GM19023 (cell line): ENCODE measurements around the gene ZNF92.
"Not testable (repeated sequence)": the region's sequence is repeated elsewhere in the genome, so short reads cannot be mapped to it uniquely, and the experiment has no call there.

ENCODE experiments used
- ATAC-seq: cut with Tn5 transposase; IDR thresholded peaks from one replicate; pipeline ENCODE4 v1.9.1; 2021; ENCODE audit warnings: mild to moderate bottlenecking, moderate library complexity; ENCODE audit not compliant: unreplicated experiment

Gene ZNF92

GRCh38 chr7:65423286-65423685 is 49.6 kb downstream of the ZNF92 start:
- ATAC-seq, result not testable (repeated sequence)

- ATAC-seq, result no peak
These were observed 56.1 kb downstream of the ZNF92 start for GRCh38 chr7:65429642-65430343.

GRCh38 chr7:65430344-65431186 is 56.9 kb downstream of the ZNF92 start:
- ATAC-seq, result no peak

GRCh38 chr7:65434307-65434706 is 60.7 kb downstream of the ZNF92 start:
- no peak for ATAC-seq

- ATAC-seq, result no peak
These were observed 62.5 kb downstream of the ZNF92 start for GRCh38 chr7:65436163-65436562.

GRCh38 chr7:65438598-65438997 is 64.9 kb downstream of the ZNF92 start:
- no peak for ATAC-seq

GRCh38 chr7:65441010-65441409 is 67.4 kb downstream of the ZNF92 start:
- ATAC-seq, result no peak

GRCh38 chr7:65444205-65444842 is 70.7 kb downstream of the ZNF92 start:
- ATAC-seq, result no peak

- no peak for ATAC-seq
These were observed 71.5 kb downstream of the ZNF92 start for GRCh38 chr7:65444899-65445823.

GRCh38 chr7:65447041-65447440 is 73.4 kb downstream of the ZNF92 start:
- ATAC-seq, result not testable (repeated sequence)

- no peak for ATAC-seq
These were observed 75.3 kb downstream of the ZNF92 start for GRCh38 chr7:65448816-65449504.

GRCh38 chr7:65449505-65449852 is 75.8 kb downstream of the ZNF92 start:
- no peak for ATAC-seq
